Pancreas (tissue), 10 donors: ENCODE results near the gene ROBO1. TPM values are rescaled to one million over a fixed set of nuclear protein-coding genes. Genes with fewer than 3 reads are reported as not detected.
"Not testable (repeated sequence)": the region's sequence is repeated elsewhere in the genome, so short reads cannot be mapped to it uniquely, and the experiment has no call there.

Experiments used
- ATAC-seq, 4 donors: fragments of 200-7000 bp; cut with Tn5 transposase; one replicate each; pipeline versions ENCODE4 v1.8.0 to v1.9.1; 2020; ENCODE audit warnings: mild to moderate bottlenecking in 4 of 4, moderate library complexity in 4 of 4
- DNase-seq, 6 donors: peaks; one replicate each; pipeline ENCODE4 v3.0.0-alpha.2; 2020
- FAIRE-seq: peaks from 2 replicates; lab custom pipeline; 2012; peaks lifted over from hg19 to GRCh38; lab: Jason Lieb, UNC
- H3K27ac ChIP-seq, 4 donors: fragments of 200-600 bp; sonication (generic); 1 replicate in 3 of 4; 2 replicates in 1 of 4; pipeline versions ENCODE4 v1.5.0 to v1.8.0; 2020
- H3K27me3 ChIP-seq, 4 donors: fragments of 200-600 bp; one replicate each; pipeline ENCODE4 v1.8.0; 2021
- H3K36me3 ChIP-seq, 3 donors: fragments of 200-600 bp; sonication (generic) in 1 of 3; one replicate each; pipeline versions ENCODE4 v1.5.0 to v1.8.0; 2020 to 2021
- H3K4me1 ChIP-seq, 3 donors: fragments of 200-600 bp; one replicate each; pipeline ENCODE4 v1.8.0; 2021
- H3K4me3 ChIP-seq, 4 donors: fragments of 200-600 bp; sonication (generic) in 2 of 4; one replicate each; pipeline versions ENCODE4 v1.5.0 to v1.8.0; 2020 to 2021
- H3K9me3 ChIP-seq, 4 donors: fragments of 200-600 bp; one replicate each; pipeline ENCODE4 v1.8.0; 2021
- CTCF ChIP-seq, 4 donors: fragments of 200-600 bp; sonication (generic) in 3 of 4; IDR thresholded peaks; one replicate each; pipeline versions ENCODE4 v1.5.0 to v1.8.0; 2021; ENCODE audit warnings: antibody characterized with exemption in 4 of 4
- WGBS, 2 donors: extraction: QIAGEN DNeasy Blood & Tissue Kit; methylation state at CpG; one replicate each; pipeline ENCODE4 v1.1.7; 2013; 5-methylcytosine and 5-hydroxymethylcytosine counted together
- intact Hi-C, 3 donors: fragments of 100-400 bp; cut with DNase I; formaldehyde crosslinking; loops; one replicate each; pipeline versions ENCODE4 v1.11.1 to v1.14.2; 2022
- polyA plus RNA-seq, 2 donors: library from polyadenylated mRNA; stranded (reverse); fragments of 200-250 nt; gene quantifications; one replicate each; pipeline ENCODE4 v1.2.3, GENCODE V29; 2013
- total RNA-seq, 6 donors: library from RNA; stranded (reverse); fragmentation: NEBNext Ultra II Directional in 4 of 6; extraction: Animal tissue kit (Norgen Biotek cat#: 25700) in 4 of 6; gene quantifications; one replicate each; pipeline versions ENCODE4 v1.2.1 to v1.2.4, GENCODE V29; 2021 to 2023
- donor health status: healthy with polysubstance abuse.
- donor health status: DM: no; HTN: no; CAD: no; lungs with moderate emphysema.
- donor health status: DM: no; HTN: no; CAD: no.
- donor health status: control.
- donor health status: control.
- donor health status: Bipolar disorder and iron deficiency.
- donor health status: DM: yes; HTN: yes; CAD: no.
- donor health status: DM: no; HTN: no; CAD: no.
- donor health status: DM: no; HTN: no; CAD: no.
- donor health status: DM: yes; HTN: yes; CAD: no.

The ROBO1 gene
- total and polyA plus RNA-seq, 8 donors: 0.51 to 8.5 (median 2.8) TPM

DNA sequence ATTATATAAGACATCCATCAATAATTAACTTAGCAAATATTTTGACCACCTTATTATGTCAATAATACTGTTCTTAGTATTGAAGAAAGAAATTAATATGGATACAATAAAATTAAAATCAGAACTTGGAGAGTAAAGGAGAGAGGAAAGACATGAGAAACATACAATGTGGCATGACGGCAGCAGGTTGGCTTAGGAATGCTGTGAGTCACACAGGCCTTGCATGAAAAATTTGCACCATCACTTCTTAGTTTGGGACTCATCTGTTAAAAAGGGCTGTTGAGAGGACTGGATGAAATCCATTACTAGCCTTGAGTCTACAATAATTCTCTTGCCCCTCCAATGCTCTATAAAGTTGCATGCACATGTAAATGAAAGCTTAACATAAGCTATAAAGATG, 880.8 kb downstream of the ROBO1 start:
- Histone ChIP-seq H3K27me3 (no peaks in the 10 kb centered on the region), H3K36me3 (no peaks in the 10 kb centered on the region), H3K4me1 (no peaks in the 10 kb centered on the region), H3K4me3 (no peak overlapping the region), H3K27ac (no peak overlapping the region), H3K9me3 (no peaks in the 10 kb centered on the region)
- ATAC-seq (no peak), FAIRE-seq (no peak), DNase-seq (no peak)
- intact Hi-C loops: no loop called here
- WGBS, 2 donors: 76 to 86% methylated on average over 1 of the region's 1 CpG
- no peak for TF ChIP-seq CTCF (IDR thresholded peaks at IDR 0.05)

DNA sequence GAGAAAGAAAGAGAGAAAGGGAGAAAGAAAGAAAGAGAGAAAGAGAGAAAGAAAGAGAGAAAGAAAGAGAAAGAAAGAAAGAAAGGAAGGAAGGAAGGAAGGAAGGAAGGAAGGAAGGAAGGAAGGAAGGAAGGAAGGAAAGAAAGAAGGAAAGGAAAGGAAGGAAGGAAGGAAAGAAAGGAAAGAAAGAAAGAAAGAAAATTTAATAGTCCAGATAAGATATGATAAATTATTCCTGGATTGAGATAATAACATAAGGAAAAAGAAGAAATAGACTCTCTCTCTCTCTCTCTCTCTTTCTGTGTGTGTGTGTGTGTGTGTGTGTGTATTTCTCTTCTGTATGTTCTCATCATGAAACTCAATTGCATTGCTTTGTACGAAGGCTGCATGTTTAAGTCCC, 883.2 kb downstream of the ROBO1 start:
- FAIRE-seq, DNase-seq, H3K36me3 ChIP-seq, H3K27ac ChIP-seq, H3K4me1 ChIP-seq, H3K4me3 ChIP-seq, ATAC-seq, intact Hi-C loops, H3K9me3 ChIP-seq, H3K27me3 ChIP-seq: not testable (repeated sequence)
- 67 to 88% methylated on average over 1 of the region's 1 CpG for WGBS, 2 donors

GRCh38 chr3:78882251-78882650, 885.5 kb downstream of the ROBO1 start:
- intact Hi-C loops: no loop called here
- ATAC-seq: no peak
- Histone ChIP-seq H3K27ac (no peak overlapping the region), H3K27me3 (no peaks in the 10 kb centered on the region), H3K9me3 (no peaks in the 10 kb centered on the region), H3K4me3 (no peak overlapping the region), H3K36me3 (no peaks in the 10 kb centered on the region), H3K4me1 (no peaks in the 10 kb centered on the region)
- WGBS, 2 donors: 63 to 73% methylated on average over 6 of the region's 6 CpGs
- FAIRE-seq: no peak
- no peak for DNase-seq
- no peak for TF ChIP-seq CTCF (IDR thresholded peaks at IDR 0.05)

- Histone ChIP-seq H3K27ac (no peak overlapping the region), H3K4me3 (no peak overlapping the region), H3K4me1 (no peaks in the 10 kb centered on the region), H3K36me3 (no peaks in the 10 kb centered on the region), H3K27me3 (no peaks in the 10 kb centered on the region), H3K9me3 (no peaks in the 10 kb centered on the region)
- TF ChIP-seq CTCF (IDR thresholded peaks at IDR 0.05): no peak
- ATAC-seq: no peak
- WGBS, 2 donors: 74 to 81% methylated on average over 2 of the region's 2 CpGs
- intact Hi-C loops: no loop called here
- DNase-seq: no peak
- no peak for FAIRE-seq
These were observed 886.3 kb downstream of the ROBO1 start for GRCh38 chr3:78881501-78881900.

- 76 to 89% methylated on average over 8 of the region's 8 CpGs for WGBS, 2 donors
- no peak for ATAC-seq
- intact Hi-C loops: no loop called here
- no peak for FAIRE-seq
- Histone ChIP-seq H3K4me1 (no peaks in the 10 kb centered on the region), H3K36me3 (no peaks in the 10 kb centered on the region), H3K4me3 (no peak overlapping the region), H3K27ac (no peak overlapping the region), H3K9me3 (no peaks in the 10 kb centered on the region), H3K27me3 (no peaks in the 10 kb centered on the region)
- no peak for DNase-seq
- TF ChIP-seq CTCF (IDR thresholded peaks at IDR 0.05): no peak
These were observed 887.0 kb downstream of the ROBO1 start for GRCh38 chr3:78880603-78881461.
